SKM-1 (cell line): ENCODE data around the gene TRPC4AP.
"Not testable (repeated sequence)": the region's sequence is repeated elsewhere in the genome, so short reads cannot be mapped to it uniquely, and the experiment has no call there.

Source experiments
- DNase-seq: peaks from one replicate; lab custom pipeline; 2025; ENCODE audit not compliant: unreplicated experiment; lab: John Stamatoyannopoulos, UW

The TRPC4AP gene

GRCh38 chr20:35106827-35107380 lies 14.3 kb upstream of the TRPC4AP start:
- no peak for DNase-seq

- no peak for DNase-seq
Observed at GRCh38 chr20:35104685-35105295, 12.2 kb upstream of the TRPC4AP start.

GRCh38 chr20:35101620-35102019 lies 9.0 kb upstream of the TRPC4AP start:
- no peak for DNase-seq

GRCh38 chr20:35093267-35093884 lies 769 bp upstream of the TRPC4AP start:
- DNase-seq: no peak

GRCh38 chr20:35091816-35092523 lies 637 bp downstream of the TRPC4AP start:
- no peak for DNase-seq

- no peak for DNase-seq
Observed at GRCh38 chr20:35088231-35089145, 4.1 kb downstream of the TRPC4AP start.

- DNase-seq: no peak
Observed at GRCh38 chr20:35087791-35088190, 4.8 kb downstream of the TRPC4AP start.

GRCh38 chr20:35087355-35087754 lies 5.3 kb downstream of the TRPC4AP start:
- DNase-seq: no peak

- no peak for DNase-seq
Observed at GRCh38 chr20:35085477-35086225, 7.0 kb downstream of the TRPC4AP start.

GRCh38 chr20:35084998-35085397 lies 7.6 kb downstream of the TRPC4AP start:
- no peak for DNase-seq

- not testable (repeated sequence) for DNase-seq
Observed at GRCh38 chr20:35080348-35080642, 12.3 kb downstream of the TRPC4AP start.

GRCh38 chr20:35079472-35080347 lies 12.9 kb downstream of the TRPC4AP start:
- no peak for DNase-seq

- no peak for DNase-seq
Observed at GRCh38 chr20:35077872-35078271, 14.7 kb downstream of the TRPC4AP start.

GRCh38 chr20:35077341-35077740 lies 15.3 kb downstream of the TRPC4AP start:
- DNase-seq: no peak

- not testable (repeated sequence) for DNase-seq
Observed at GRCh38 chr20:35071436-35072153, 21.0 kb downstream of the TRPC4AP start.

- DNase-seq: no peak
Observed at GRCh38 chr20:35066194-35066593, 26.4 kb downstream of the TRPC4AP start.

GRCh38 chr20:35065181-35065580 lies 27.4 kb downstream of the TRPC4AP start:
- DNase-seq: no peak

- no peak for DNase-seq
Observed at GRCh38 chr20:35063168-35063567, 29.4 kb downstream of the TRPC4AP start.

- no peak for DNase-seq
Observed at GRCh38 chr20:35062478-35062877, 30.1 kb downstream of the TRPC4AP start.
